Measurements from ENCODE around the gene CAPZA2. TPM values are rescaled to one million over a fixed set of nuclear protein-coding genes. Genes with fewer than 3 reads are reported as not detected.

CAPZA2 gene
- total and polyA plus RNA-seq, 9 of the 15 experiments (the other 6 are each of a cell fraction or from before 2014, with no cell fraction given) = 67.0 to 524 (median 176) TPM

GRCh38 chr7:116953906-116954838 is 91.8 kb downstream of the CAPZA2 start (continued):
- no peak for TF ChIP-seq NFYB (IDR thresholded peaks at IDR 0.05; ENCODE audit: extremely low read depth, insufficient read length)
- TF ChIP-seq ZNF24 (IDR thresholded peaks at IDR 0.05) = peak; percentile 31; the same call in 1 of the 2 replicates
- TF ChIP-seq CTBP1 (IDR thresholded peaks at IDR 0.05; ENCODE audit: borderline replicate concordance) = peak; percentile 74
- peak; percentile 21; the same call in 1 of the 2 replicates for TF ChIP-seq HDAC8 (tag; IDR thresholded peaks at IDR 0.05)
- TF ChIP-seq MGA (IDR thresholded peaks at IDR 0.05) = peak; percentile 89
- TF ChIP-seq IRF9 (tag; IDR thresholded peaks at IDR 0.05) = no peak
- TF ChIP-seq ATF4 (CRISPR knock-in tag; IDR thresholded peaks at IDR 0.05) = peak; percentile 41; the same call in 1 of the 2 replicates
- no peak for TF ChIP-seq BDP1 (IDR thresholded peaks at IDR 0.05; ENCODE audit: insufficient read depth, insufficient read length)
- no peak for TF ChIP-seq XRCC4 (IDR thresholded peaks at IDR 0.05; ENCODE audit: extremely low read depth, insufficient read depth, insufficient read length)
- TF ChIP-seq GTF2F1 (IDR thresholded peaks at IDR 0.05; ENCODE audit: low read depth, low read length) = peak; percentile 73; the same call in 1 of the 2 replicates
- TF ChIP-seq MCM5 (IDR thresholded peaks at IDR 0.05; ENCODE audit: low read depth) = no peak
- TF ChIP-seq DNMT1 (IDR thresholded peaks at IDR 0.05) = 0 out of 2 replicates have a peak, but pooled peaks have one; percentile 47

Data from K562 (cell line).